Panc1 (cell line): ENCODE results near the gene COPS7A.

ENCODE experiments used
- POLR2AphosphoS5 ChIP-seq: IDR thresholded peaks from 2 replicates; pipeline ENCODE4 v1.6.1; 2012; ENCODE audit warnings: mild to moderate bottlenecking, low read depth, low read length, moderate library complexity
- SIN3A ChIP-seq: IDR thresholded peaks from 2 replicates; pipeline ENCODE4 v1.6.1; 2012; ENCODE audit warnings: low read depth, mild to moderate bottlenecking, low read length, moderate library complexity, borderline replicate concordance; ENCODE audit not compliant: insufficient read depth
- TF ChIP-seq, protein P1 (sequence below): fragments of 450-650 bp; IDR thresholded peaks from 2 replicates; pipeline ENCODE4 v1.5.1; 2017; ENCODE audit warnings: mild to moderate bottlenecking
- TF ChIP-seq, protein P2 (sequence below), 2 experiments: IDR thresholded peaks; 2 replicates each; pipeline ENCODE4 v1.6.1; 2011 to 2012; ENCODE audit warnings: low read depth in 2 of 2, control low read depth in 1 of 2, low read length in 1 of 2, mild to moderate bottlenecking in 1 of 2, moderate library complexity in 1 of 2; ENCODE audit not compliant: insufficient read depth in 1 of 2

DNA sequence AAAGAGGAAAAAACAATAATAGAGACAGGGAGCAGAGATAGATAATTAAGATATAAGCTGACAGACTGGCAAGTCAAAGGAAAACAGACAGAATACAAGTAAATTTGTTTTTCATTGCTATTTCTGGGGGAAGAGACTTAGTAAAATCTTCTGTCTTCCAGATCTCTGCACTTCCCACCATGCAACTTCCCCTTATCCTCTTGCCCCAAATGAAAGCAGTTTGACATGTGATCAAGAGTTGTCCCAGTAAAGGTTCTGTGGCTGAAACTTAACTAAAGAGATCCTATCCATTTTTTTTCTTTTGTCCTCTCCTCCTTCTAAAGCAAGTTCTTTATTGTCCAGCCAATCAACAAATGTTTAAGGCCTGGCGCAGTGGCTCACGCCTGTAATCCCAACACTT, 30.6 kb downstream of the COPS7A start:
- TF ChIP-seq, protein P1, sequence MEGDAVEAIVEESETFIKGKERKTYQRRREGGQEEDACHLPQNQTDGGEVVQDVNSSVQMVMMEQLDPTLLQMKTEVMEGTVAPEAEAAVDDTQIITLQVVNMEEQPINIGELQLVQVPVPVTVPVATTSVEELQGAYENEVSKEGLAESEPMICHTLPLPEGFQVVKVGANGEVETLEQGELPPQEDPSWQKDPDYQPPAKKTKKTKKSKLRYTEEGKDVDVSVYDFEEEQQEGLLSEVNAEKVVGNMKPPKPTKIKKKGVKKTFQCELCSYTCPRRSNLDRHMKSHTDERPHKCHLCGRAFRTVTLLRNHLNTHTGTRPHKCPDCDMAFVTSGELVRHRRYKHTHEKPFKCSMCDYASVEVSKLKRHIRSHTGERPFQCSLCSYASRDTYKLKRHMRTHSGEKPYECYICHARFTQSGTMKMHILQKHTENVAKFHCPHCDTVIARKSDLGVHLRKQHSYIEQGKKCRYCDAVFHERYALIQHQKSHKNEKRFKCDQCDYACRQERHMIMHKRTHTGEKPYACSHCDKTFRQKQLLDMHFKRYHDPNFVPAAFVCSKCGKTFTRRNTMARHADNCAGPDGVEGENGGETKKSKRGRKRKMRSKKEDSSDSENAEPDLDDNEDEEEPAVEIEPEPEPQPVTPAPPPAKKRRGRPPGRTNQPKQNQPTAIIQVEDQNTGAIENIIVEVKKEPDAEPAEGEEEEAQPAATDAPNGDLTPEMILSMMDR = no peak
- TF ChIP-seq SIN3A = no peak
- TF ChIP-seq, protein P2, sequence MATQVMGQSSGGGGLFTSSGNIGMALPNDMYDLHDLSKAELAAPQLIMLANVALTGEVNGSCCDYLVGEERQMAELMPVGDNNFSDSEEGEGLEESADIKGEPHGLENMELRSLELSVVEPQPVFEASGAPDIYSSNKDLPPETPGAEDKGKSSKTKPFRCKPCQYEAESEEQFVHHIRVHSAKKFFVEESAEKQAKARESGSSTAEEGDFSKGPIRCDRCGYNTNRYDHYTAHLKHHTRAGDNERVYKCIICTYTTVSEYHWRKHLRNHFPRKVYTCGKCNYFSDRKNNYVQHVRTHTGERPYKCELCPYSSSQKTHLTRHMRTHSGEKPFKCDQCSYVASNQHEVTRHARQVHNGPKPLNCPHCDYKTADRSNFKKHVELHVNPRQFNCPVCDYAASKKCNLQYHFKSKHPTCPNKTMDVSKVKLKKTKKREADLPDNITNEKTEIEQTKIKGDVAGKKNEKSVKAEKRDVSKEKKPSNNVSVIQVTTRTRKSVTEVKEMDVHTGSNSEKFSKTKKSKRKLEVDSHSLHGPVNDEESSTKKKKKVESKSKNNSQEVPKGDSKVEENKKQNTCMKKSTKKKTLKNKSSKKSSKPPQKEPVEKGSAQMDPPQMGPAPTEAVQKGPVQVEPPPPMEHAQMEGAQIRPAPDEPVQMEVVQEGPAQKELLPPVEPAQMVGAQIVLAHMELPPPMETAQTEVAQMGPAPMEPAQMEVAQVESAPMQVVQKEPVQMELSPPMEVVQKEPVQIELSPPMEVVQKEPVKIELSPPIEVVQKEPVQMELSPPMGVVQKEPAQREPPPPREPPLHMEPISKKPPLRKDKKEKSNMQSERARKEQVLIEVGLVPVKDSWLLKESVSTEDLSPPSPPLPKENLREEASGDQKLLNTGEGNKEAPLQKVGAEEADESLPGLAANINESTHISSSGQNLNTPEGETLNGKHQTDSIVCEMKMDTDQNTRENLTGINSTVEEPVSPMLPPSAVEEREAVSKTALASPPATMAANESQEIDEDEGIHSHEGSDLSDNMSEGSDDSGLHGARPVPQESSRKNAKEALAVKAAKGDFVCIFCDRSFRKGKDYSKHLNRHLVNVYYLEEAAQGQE (IDR thresholded peaks at IDR 0.05; ENCODE audit: insufficient read depth in 1 of 2, low read depth in 2 of 2, low read length in 1 of 2) = no peak
- no peak for TF ChIP-seq POLR2AphosphoS5
